ENCODE data around the gene MBIP.

- no peak for TF ChIP-seq POLR2A (IDR thresholded peaks at IDR 0.05)
- TF ChIP-seq CTCF (IDR thresholded peaks at IDR 0.05): no peak
Measured at GRCh38 chr14:36258241-36258640, 62.2 kb downstream of the MBIP start.

Measured in right lobe of liver (tissue), 4 donors.